Measurements from ENCODE around the gene RIPOR2. TPM values are rescaled to one million over a fixed set of nuclear protein-coding genes. Genes with fewer than 3 reads are reported as not detected.

The RIPOR2 gene
- total and polyA plus RNA-seq, 2 donors (not counting 3 experiments of a cell fraction or from before 2014, with no cell fraction given): 0.10 TPM; not detected in 1

DNA sequence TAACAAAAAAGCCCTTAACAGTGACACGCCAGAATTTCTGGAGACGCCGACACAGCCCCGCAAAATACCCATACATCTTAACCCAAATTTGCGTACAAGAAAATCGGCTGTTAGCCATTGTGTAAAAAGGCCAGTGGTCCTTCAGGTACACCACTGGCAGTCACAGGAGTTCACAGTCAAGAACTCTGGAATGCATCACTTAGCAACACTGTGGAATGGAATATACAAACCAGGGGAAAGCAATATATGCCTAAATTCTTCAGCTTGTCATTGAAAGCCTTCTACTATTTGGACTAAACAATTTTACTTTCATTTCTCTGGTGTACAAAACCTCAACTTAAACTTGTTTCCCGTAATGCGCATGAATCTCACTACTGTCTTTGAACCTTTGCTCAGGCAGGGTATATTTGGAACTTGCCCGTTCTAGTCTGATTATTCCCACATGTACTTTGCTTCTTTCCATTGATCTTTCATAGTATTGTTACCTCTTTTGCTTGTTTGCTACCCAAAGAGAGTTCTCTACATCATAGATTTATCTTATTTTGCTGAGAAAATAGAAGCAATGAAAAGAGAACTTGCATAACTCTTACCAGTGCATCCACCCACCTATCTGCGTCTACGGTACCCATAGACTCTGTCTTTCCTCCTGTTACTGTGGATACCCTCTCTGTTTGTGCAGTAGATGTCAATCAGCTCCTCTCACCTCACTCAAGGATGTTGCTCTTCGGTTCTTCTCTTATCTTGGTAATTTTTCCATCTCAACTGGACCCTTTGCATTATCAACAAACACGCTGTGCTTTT is 136.8 kb downstream of the RIPOR2 start, which contains the start of gene ARMH2:
TSS of gene ARMH2 (minus strand) at position 178 of the 801 bp plus-strand sequence. CDS start at position 118, 60 bp downstream.
- FAIRE-seq: no peak
- intact Hi-C loops (cut with micrococcal nuclease) (no loop called here), dilution Hi-C loops (cut with MboI; ENCODE audit: extremely low pct_ligation_motif_present, low sequenced_read_pairs) (no loop called here)
- ChIA-PET CTCF (no interaction called here), POLR2A (no interaction called here)
- TF ChIP-seq FOS (IDR thresholded peaks at IDR 0.05; ENCODE audit: borderline replicate concordance, insufficient read depth, low read length) (no peak), POLR2AphosphoS5 (IDR thresholded peaks at IDR 0.05; ENCODE audit: insufficient read depth, low read depth, low read length) (no peak), GATA2 (IDR thresholded peaks at IDR 0.05; ENCODE audit: insufficient read depth, insufficient read length, low read depth, low read length) (no peak), POLR2A (IDR thresholded peaks at IDR 0.05; ENCODE audit: low read depth, low read length) (no peak), MYC (IDR thresholded peaks at IDR 0.05; ENCODE audit: low read depth, low read length) (no peak), JUN (IDR thresholded peaks at IDR 0.05; ENCODE audit: borderline replicate concordance, insufficient read depth, insufficient read length, low read depth) (no peak), EZH2 (IDR thresholded peaks at IDR 0.05; ENCODE audit: borderline replicate concordance, low read depth, low read length, severe bottlenecking) (no peak)
- TF ChIP-seq, protein P1, sequence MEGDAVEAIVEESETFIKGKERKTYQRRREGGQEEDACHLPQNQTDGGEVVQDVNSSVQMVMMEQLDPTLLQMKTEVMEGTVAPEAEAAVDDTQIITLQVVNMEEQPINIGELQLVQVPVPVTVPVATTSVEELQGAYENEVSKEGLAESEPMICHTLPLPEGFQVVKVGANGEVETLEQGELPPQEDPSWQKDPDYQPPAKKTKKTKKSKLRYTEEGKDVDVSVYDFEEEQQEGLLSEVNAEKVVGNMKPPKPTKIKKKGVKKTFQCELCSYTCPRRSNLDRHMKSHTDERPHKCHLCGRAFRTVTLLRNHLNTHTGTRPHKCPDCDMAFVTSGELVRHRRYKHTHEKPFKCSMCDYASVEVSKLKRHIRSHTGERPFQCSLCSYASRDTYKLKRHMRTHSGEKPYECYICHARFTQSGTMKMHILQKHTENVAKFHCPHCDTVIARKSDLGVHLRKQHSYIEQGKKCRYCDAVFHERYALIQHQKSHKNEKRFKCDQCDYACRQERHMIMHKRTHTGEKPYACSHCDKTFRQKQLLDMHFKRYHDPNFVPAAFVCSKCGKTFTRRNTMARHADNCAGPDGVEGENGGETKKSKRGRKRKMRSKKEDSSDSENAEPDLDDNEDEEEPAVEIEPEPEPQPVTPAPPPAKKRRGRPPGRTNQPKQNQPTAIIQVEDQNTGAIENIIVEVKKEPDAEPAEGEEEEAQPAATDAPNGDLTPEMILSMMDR (IDR thresholded peaks at IDR 0.05; ENCODE audit: extremely low read depth in 1 of 2, insufficient read depth in 1 of 2, low read depth in 1 of 2, low read length in 2 of 2): no peak
- TF ChIP-seq, protein P2, sequence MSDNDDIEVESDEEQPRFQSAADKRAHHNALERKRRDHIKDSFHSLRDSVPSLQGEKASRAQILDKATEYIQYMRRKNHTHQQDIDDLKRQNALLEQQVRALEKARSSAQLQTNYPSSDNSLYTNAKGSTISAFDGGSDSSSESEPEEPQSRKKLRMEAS (IDR thresholded peaks at IDR 0.05; ENCODE audit: insufficient read depth, insufficient read length): no peak
- no peak within 1 kb of the TSS for H2AFZ ChIP-seq (ENCODE audit: low read depth, low read length)
- H3K27ac ChIP-seq (ENCODE audit: insufficient read depth, low read depth, low read length): no peak within 1 kb of the TSS
- DNase-seq (ENCODE audit: low read depth, low spot score): no peak
- H4K20me1 ChIP-seq (replicated peaks; ENCODE audit: control insufficient read depth, extremely low read depth, insufficient read depth, low read length): no peaks in the 10 kb centered on the region
- no peak within 1 kb of the TSS for H3K9ac ChIP-seq (replicated peaks; ENCODE audit: extremely low read depth, insufficient read depth, low read length)
- H3K9me3 ChIP-seq (replicated peaks; ENCODE audit: control insufficient read depth, insufficient read depth, low read length): no peaks in the 10 kb centered on the region
- no peak within 1 kb of the TSS for H3K4me2 ChIP-seq (ENCODE audit: insufficient read depth, low read length)
- H3K4me3 ChIP-seq (replicated peaks in 1 of 3; ENCODE audit: insufficient read depth in 1 of 3, low read depth in 1 of 3, low read length in 3 of 3): no peak within 1 kb of the TSS
- no peaks in the 10 kb centered on the region for H3K27me3 ChIP-seq (ENCODE audit: control insufficient read depth in 2 of 2, insufficient read depth in 2 of 2, low read length in 2 of 2)
- no peaks in the 10 kb centered on the region for H3K79me2 ChIP-seq (ENCODE audit: control insufficient read depth, insufficient read depth, low read length)
- no peaks in the 10 kb centered on the region for H3K36me3 ChIP-seq (ENCODE audit: control insufficient read depth in 2 of 2, extremely low read depth in 1 of 2, insufficient read depth in 2 of 2, low read length in 2 of 2)
- H3K4me1 ChIP-seq (ENCODE audit: control insufficient read depth, extremely low read depth, insufficient read depth, low read length): no peaks in the 10 kb centered on the region
- BruUV-seq (replicated peaks): no TSS peak
- no peaks in the 10 kb centered on the region for H3K9me1 ChIP-seq (replicated peaks; ENCODE audit: control insufficient read depth, extremely low read depth, insufficient read depth, low read length)

All from endothelial cell of umbilical vein (primary cell).